ENCODE data around the gene FAM118B.

Gene FAM118B

DNA sequence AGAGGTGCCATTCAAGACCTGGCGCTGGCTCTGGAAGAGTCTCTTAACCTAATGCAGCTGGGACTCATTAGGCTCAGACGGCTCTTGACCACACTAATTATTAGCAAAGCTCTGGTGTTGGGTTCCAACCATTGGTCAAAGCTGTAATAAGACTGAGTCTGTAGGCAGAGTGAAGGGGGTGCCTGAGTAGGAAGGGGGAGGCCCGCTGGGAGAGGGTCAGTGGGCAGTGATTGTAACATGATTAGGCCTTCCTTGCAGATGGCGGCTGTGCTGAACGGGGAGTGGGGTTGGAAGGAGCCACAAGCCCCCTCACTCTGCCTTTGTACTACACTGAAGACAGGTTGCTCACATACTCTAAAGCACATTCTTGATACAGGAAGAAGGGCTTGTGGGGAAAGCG, 51.9 kb downstream of the FAM118B start:
- Histone ChIP-seq H3K36me3 (ENCODE audit: insufficient read depth, low read length) (peaks cover 71% of the 10 kb centered on the region), H3K4me1 (ENCODE audit: insufficient read depth, low read length, severe bottlenecking) (peaks cover 9% of the 10 kb centered on the region)

DNA sequence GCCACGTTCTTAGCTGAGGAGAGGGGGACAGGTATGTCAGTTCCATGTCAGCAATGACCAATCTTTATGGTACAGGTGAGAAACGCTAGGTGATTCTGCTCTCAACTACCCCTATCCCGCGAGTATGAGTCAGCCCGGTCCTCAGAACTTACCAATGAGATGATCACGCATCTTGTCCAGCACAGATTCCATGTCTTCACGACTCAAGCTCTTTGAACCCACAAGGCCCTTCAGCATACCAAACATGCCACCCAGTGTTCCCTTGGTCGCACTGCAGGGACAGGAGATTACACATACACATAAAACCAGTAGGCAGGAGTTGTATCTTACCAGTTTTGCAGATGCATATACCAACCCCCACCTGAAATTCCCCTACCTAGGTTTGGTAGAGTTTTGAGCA, 54.2 kb downstream of the FAM118B start:
- H3K4me1 ChIP-seq (ENCODE audit: insufficient read depth, low read length, severe bottlenecking), result peaks cover 18% of the 10 kb centered on the region
- no peak overlapping the region for H3K9ac ChIP-seq (ENCODE audit: low read length)
- H3K4me3 ChIP-seq (ENCODE audit: low read depth, low read length, poor library complexity, severe bottlenecking), result no peak overlapping the region
- H2AFZ ChIP-seq (ENCODE audit: low read length), result no peak overlapping the region
- H3K79me2 ChIP-seq (ENCODE audit: insufficient read depth, low read length), result peaks cover 13% of the 10 kb centered on the region
- H3K9me2 ChIP-seq (ENCODE audit: low read depth, low read length), result no peaks in the 10 kb centered on the region
- H3F3A ChIP-seq (ENCODE audit: insufficient read depth, low read length), result no peaks in the 10 kb centered on the region
- H3K27me3 ChIP-seq (ENCODE audit: insufficient read depth, low read length), result no peaks in the 10 kb centered on the region
- H3K9me3 ChIP-seq (ENCODE audit: low read length), result no peaks in the 10 kb centered on the region
- no peaks in the 10 kb centered on the region for H4K20me1 ChIP-seq (ENCODE audit: insufficient read depth, low read length)
- peaks cover 65% of the 10 kb centered on the region for H3K36me3 ChIP-seq (ENCODE audit: insufficient read depth, low read length)
- no peak for TF ChIP-seq EZH2 (IDR thresholded peaks at IDR 0.05; ENCODE audit: borderline replicate concordance, low read length)
- TF ChIP-seq, protein P1, sequence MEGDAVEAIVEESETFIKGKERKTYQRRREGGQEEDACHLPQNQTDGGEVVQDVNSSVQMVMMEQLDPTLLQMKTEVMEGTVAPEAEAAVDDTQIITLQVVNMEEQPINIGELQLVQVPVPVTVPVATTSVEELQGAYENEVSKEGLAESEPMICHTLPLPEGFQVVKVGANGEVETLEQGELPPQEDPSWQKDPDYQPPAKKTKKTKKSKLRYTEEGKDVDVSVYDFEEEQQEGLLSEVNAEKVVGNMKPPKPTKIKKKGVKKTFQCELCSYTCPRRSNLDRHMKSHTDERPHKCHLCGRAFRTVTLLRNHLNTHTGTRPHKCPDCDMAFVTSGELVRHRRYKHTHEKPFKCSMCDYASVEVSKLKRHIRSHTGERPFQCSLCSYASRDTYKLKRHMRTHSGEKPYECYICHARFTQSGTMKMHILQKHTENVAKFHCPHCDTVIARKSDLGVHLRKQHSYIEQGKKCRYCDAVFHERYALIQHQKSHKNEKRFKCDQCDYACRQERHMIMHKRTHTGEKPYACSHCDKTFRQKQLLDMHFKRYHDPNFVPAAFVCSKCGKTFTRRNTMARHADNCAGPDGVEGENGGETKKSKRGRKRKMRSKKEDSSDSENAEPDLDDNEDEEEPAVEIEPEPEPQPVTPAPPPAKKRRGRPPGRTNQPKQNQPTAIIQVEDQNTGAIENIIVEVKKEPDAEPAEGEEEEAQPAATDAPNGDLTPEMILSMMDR (IDR thresholded peaks at IDR 0.05; ENCODE audit: low read length), result no peak
- no peak overlapping the region for H3K4me2 ChIP-seq (ENCODE audit: low read length)
- no peak overlapping the region for H3K27ac ChIP-seq (ENCODE audit: low read depth, low read length, poor library complexity, severe bottlenecking)

More for the DNA sequence above, 51.9 kb downstream of the FAM118B start:
- H3K4me3 ChIP-seq (ENCODE audit: low read depth, low read length, poor library complexity, severe bottlenecking), result no peak overlapping the region
- no peak overlapping the region for H3K4me2 ChIP-seq (ENCODE audit: low read length)
- no peaks in the 10 kb centered on the region for H3K9me2 ChIP-seq (ENCODE audit: low read depth, low read length)
- no peak overlapping the region for H3K27ac ChIP-seq (ENCODE audit: low read depth, low read length, poor library complexity, severe bottlenecking)
- no peaks in the 10 kb centered on the region for H3K27me3 ChIP-seq (ENCODE audit: insufficient read depth, low read length)
- no peaks in the 10 kb centered on the region for H3K9me3 ChIP-seq (ENCODE audit: low read length)
- H2AFZ ChIP-seq (ENCODE audit: low read length), result no peak overlapping the region
- H4K20me1 ChIP-seq (ENCODE audit: insufficient read depth, low read length), result no peaks in the 10 kb centered on the region
- TF ChIP-seq, protein P1 (IDR thresholded peaks at IDR 0.05; ENCODE audit: low read length), result no peak
- no peak for TF ChIP-seq EZH2 (IDR thresholded peaks at IDR 0.05; ENCODE audit: borderline replicate concordance, low read length)
- H3K79me2 ChIP-seq (ENCODE audit: insufficient read depth, low read length), result peaks cover 13% of the 10 kb centered on the region
- H3F3A ChIP-seq (ENCODE audit: insufficient read depth, low read length), result no peaks in the 10 kb centered on the region
- no peak overlapping the region for H3K9ac ChIP-seq (ENCODE audit: low read length)

DNA sequence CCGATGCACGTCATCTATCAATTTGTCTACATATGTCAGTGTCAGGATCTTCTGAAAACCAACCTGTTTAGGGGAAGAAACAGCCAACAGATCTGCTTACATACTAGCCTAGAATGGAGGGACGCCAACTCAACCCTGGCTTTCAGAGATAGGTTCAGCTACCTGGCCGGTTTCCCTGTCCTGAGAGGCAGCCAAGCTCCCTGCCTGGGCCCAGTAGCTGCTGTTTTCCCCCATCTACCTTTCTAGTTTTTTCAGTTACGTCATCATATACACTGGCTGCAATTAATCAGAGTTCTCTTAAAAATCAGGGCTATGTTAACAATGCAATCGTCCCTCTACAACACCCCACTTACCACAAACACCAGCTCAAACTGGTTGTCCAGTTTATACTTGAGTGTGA, 56.1 kb downstream of the FAM118B start:
- no peak for TF ChIP-seq EZH2 (IDR thresholded peaks at IDR 0.05; ENCODE audit: borderline replicate concordance, low read length)
- TF ChIP-seq, protein P1 (IDR thresholded peaks at IDR 0.05; ENCODE audit: low read length), result no peak
- H3K4me3 ChIP-seq (ENCODE audit: low read depth, low read length, poor library complexity, severe bottlenecking), result peak overlapping the region; percentile 95

More for the DNA sequence above, 56.1 kb downstream of the FAM118B start:
- H3K79me2 ChIP-seq (ENCODE audit: insufficient read depth, low read length), result peaks cover 13% of the 10 kb centered on the region
- H3F3A ChIP-seq (ENCODE audit: insufficient read depth, low read length), result no peaks in the 10 kb centered on the region
- H3K27me3 ChIP-seq (ENCODE audit: insufficient read depth, low read length), result no peaks in the 10 kb centered on the region
- H3K27ac ChIP-seq (ENCODE audit: low read depth, low read length, poor library complexity, severe bottlenecking), result no peak overlapping the region
- peak overlapping the region; percentile 86 for H3K9ac ChIP-seq (ENCODE audit: low read length)
- no peaks in the 10 kb centered on the region for H3K9me3 ChIP-seq (ENCODE audit: low read length)
- H4K20me1 ChIP-seq (ENCODE audit: insufficient read depth, low read length), result no peaks in the 10 kb centered on the region
- peaks cover 18% of the 10 kb centered on the region for H3K4me1 ChIP-seq (ENCODE audit: insufficient read depth, low read length, severe bottlenecking)
- H3K9me2 ChIP-seq (ENCODE audit: low read depth, low read length), result no peaks in the 10 kb centered on the region
- H2AFZ ChIP-seq (ENCODE audit: low read length), result no peak overlapping the region
- H3K36me3 ChIP-seq (ENCODE audit: insufficient read depth, low read length), result peaks cover 51% of the 10 kb centered on the region
- peak overlapping the region; percentile 78 for H3K4me2 ChIP-seq (ENCODE audit: low read length)
